Neutrophil (primary cell): ENCODE data around the gene KLHL8.

Experiments used
- H3K27ac ChIP-seq: fragments of 200-600 bp; sonication (generic); 2 replicates; pipeline ENCODE4 v1.5.1; 2016; ENCODE audit warnings: mild to moderate bottlenecking, moderate library complexity
- H3K27me3 ChIP-seq: fragments of 200-600 bp; sonication (generic); 2 replicates; pipeline ENCODE4 v1.6.0; 2016; ENCODE audit warnings: mild to moderate bottlenecking
- H3K36me3 ChIP-seq: fragments of 200-600 bp; sonication (generic); 2 replicates; pipeline ENCODE4 v1.5.1; 2017
- H3K4me1 ChIP-seq, 2 experiments: fragments of 200-600 bp in 1 of 2; sonication (generic) in 1 of 2; 1 replicate in 1 of 2; 2 replicates in 1 of 2; pipeline versions ENCODE4 v1.5.1 to v1.6.1; 2013 to 2016; ENCODE audit warnings: low read depth in 1 of 2, low read length in 1 of 2, mild to moderate bottlenecking in 1 of 2, moderate library complexity in 1 of 2; ENCODE audit not compliant: control insufficient read depth in 1 of 2, insufficient read depth in 1 of 2
- H3K4me3 ChIP-seq, 2 experiments: fragments of 200-600 bp in 1 of 2; sonication (generic) in 1 of 2; 1 replicate in 1 of 2; 2 replicates in 1 of 2; pipeline ENCODE4 v1.5.1; 2013 to 2016; ENCODE audit warnings: low read depth in 1 of 2, low read length in 1 of 2, mild to moderate bottlenecking in 1 of 2, moderate library complexity in 1 of 2
- H3K9me3 ChIP-seq: fragments of 200-600 bp; sonication (generic); 2 replicates; pipeline ENCODE4 v1.5.1; 2016
- CTCF ChIP-seq: fragments of 200-600 bp; sonication (generic); IDR thresholded peaks from 2 replicates; pipeline ENCODE4 v1.5.1; 2016; ENCODE audit warnings: antibody characterized with exemption

KLHL8 gene

GRCh38 chr4:87130985-87131703, 89.3 kb downstream of the KLHL8 start:
- H3K4me3 ChIP-seq, result no peak overlapping the region
- no peaks in the 10 kb centered on the region for H3K27me3 ChIP-seq
- TF ChIP-seq CTCF, result no peak
- no peaks in the 10 kb centered on the region for H3K9me3 ChIP-seq
- H3K4me1 ChIP-seq, result no peaks in the 10 kb centered on the region
- H3K27ac ChIP-seq, result no peak overlapping the region
- peaks cover 100% of the 10 kb centered on the region for H3K36me3 ChIP-seq

GRCh38 chr4:87129681-87130080, 90.7 kb downstream of the KLHL8 start:
- no peaks in the 10 kb centered on the region for H3K9me3 ChIP-seq
- H3K4me1 ChIP-seq, result no peaks in the 10 kb centered on the region
- peaks cover 99% of the 10 kb centered on the region for H3K36me3 ChIP-seq
- no peak overlapping the region for H3K27ac ChIP-seq
- no peak for TF ChIP-seq CTCF
- H3K4me3 ChIP-seq, result no peak overlapping the region
- no peaks in the 10 kb centered on the region for H3K27me3 ChIP-seq

GRCh38 chr4:87128006-87128705, 92.3 kb downstream of the KLHL8 start:
- no peaks in the 10 kb centered on the region for H3K4me1 ChIP-seq
- TF ChIP-seq CTCF, result no peak
- peaks cover 84% of the 10 kb centered on the region for H3K36me3 ChIP-seq
- no peak overlapping the region for H3K27ac ChIP-seq
- no peaks in the 10 kb centered on the region for H3K27me3 ChIP-seq
- H3K9me3 ChIP-seq, result no peaks in the 10 kb centered on the region
- no peak overlapping the region for H3K4me3 ChIP-seq

GRCh38 chr4:87126056-87126455, 94.4 kb downstream of the KLHL8 start:
- Histone ChIP-seq H3K36me3 (peaks cover 64% of the 10 kb centered on the region), H3K4me1 (peaks cover 10 to 17% of the 10 kb centered on the region in 2 experiments), H3K27ac (no peak overlapping the region), H3K9me3 (no peaks in the 10 kb centered on the region), H3K27me3 (no peaks in the 10 kb centered on the region), H3K4me3 (no peak overlapping the region)
- TF ChIP-seq CTCF, result no peak

GRCh38 chr4:87122252-87122651, 98.2 kb downstream of the KLHL8 start:
- Histone ChIP-seq H3K4me3 (no peak overlapping the region), H3K4me1 (peaks cover 10 to 17% of the 10 kb centered on the region in 2 experiments), H3K27me3 (no peaks in the 10 kb centered on the region), H3K27ac (no peak overlapping the region), H3K9me3 (no peaks in the 10 kb centered on the region), H3K36me3 (peaks cover 62% of the 10 kb centered on the region)
- TF ChIP-seq CTCF, result no peak
